LHCN-M2 (cell line): ENCODE data around the gene NBR1. TPM values are rescaled to one million over a fixed set of nuclear protein-coding genes. Genes with fewer than 3 reads are reported as not detected.

Source experiments
- total RNA-seq: library from RNA; depleted of rRNA; stranded (reverse); fragments of >200 nt; gene quantifications from 2 replicates; pipeline ENCODE4 v1.2.3, GENCODE V29; 2014; rRNA removed

NBR1 gene
- total RNA-seq, 1 experiment from 2014 or later: 72.0 TPM

Other genes with a start within 250 kb of the NBR1 start
- gene AARSD1, start 206.8 kb upstream of the NBR1 start, total RNA-seq: 20.5 and 25.0 TPM in 2 replicates
- gene PTGES3L, start 191.1 kb upstream of the NBR1 start, total RNA-seq: 2.4 and 5.5 TPM in 2 replicates
- 9.4 and 9.6 TPM in 2 replicates for gene RUNDC1, start 190.6 kb upstream of the NBR1 start, total RNA-seq
- gene RPL27, start 172.8 kb upstream of the NBR1 start, total RNA-seq: 676 and 967 TPM in 2 replicates
- gene IFI35, start 164.4 kb upstream of the NBR1 start, total RNA-seq: 12.6 and 26.3 TPM in 2 replicates
- 248 and 297 TPM in 2 replicates for gene VAT1, start 148.8 kb upstream of the NBR1 start, total RNA-seq
- gene RND2, start 146.0 kb upstream of the NBR1 start, total RNA-seq: 0.06 TPM in 1 of 2 replicates, not detected in the other
- gene BRCA1, start 45.9 kb upstream of the NBR1 start, total RNA-seq: 41.6 and 52.5 TPM in 2 replicates
- 2.7 and 5.0 TPM in 2 replicates for gene TMEM106A, start 40.7 kb downstream of the NBR1 start, total RNA-seq
- not detected in 2 replicates for gene CCDC200, start 57.4 kb downstream of the NBR1 start, total RNA-seq
- gene RNU2-1, start 62.8 kb downstream of the NBR1 start, total RNA-seq: not detected in 2 replicates
- gene ARL4D, start 227.8 kb downstream of the NBR1 start, total RNA-seq: 19.8 and 25.6 TPM in 2 replicates